Measurements from ENCODE around the gene FOXR1.
"Not testable (repeated sequence)": the region's sequence is repeated elsewhere in the genome, so short reads cannot be mapped to it uniquely, and the experiment has no call there.

Gene FOXR1

GRCh38 chr11:118980191-118980881 is 8.8 kb downstream of the FOXR1 start:
- no peak overlapping the region for H3K4me3 ChIP-seq (ENCODE audit: low read length)
- no peak for DNase-seq (ENCODE audit: low read depth)
- no peak for TF ChIP-seq CTCF (conservative IDR thresholded peaks at IDR 0.05; ENCODE audit: low read length)

- H3K4me3 ChIP-seq (ENCODE audit: low read length); DNase-seq (ENCODE audit: low read depth): not testable (repeated sequence)
Measured at GRCh38 chr11:118984337-118984736, 12.8 kb downstream of the FOXR1 start.

- no peak for TF ChIP-seq CTCF (conservative IDR thresholded peaks at IDR 0.05; ENCODE audit: low read length)
- DNase-seq (ENCODE audit: low read depth): no peak
- no peak overlapping the region for H3K4me3 ChIP-seq (ENCODE audit: low read length)
Measured at GRCh38 chr11:118984825-118985224, 13.3 kb downstream of the FOXR1 start.

- no peak overlapping the region for H3K4me3 ChIP-seq (ENCODE audit: low read length)
- no peak for DNase-seq (ENCODE audit: low read depth)
- TF ChIP-seq CTCF (conservative IDR thresholded peaks at IDR 0.05; ENCODE audit: low read length): no peak
Measured at GRCh38 chr11:118988280-118988679, 16.7 kb downstream of the FOXR1 start.

- DNase-seq (ENCODE audit: low read depth): not testable (repeated sequence)
Measured at GRCh38 chr11:118991486-118992038, 20.0 kb downstream of the FOXR1 start.

GRCh38 chr11:118996926-118997626 is 25.5 kb downstream of the FOXR1 start:
- TF ChIP-seq CTCF (conservative IDR thresholded peaks at IDR 0.05; ENCODE audit: low read length): peak; percentile 42; the same call in 1 of the 2 replicates
- H3K4me3 ChIP-seq (ENCODE audit: low read length): peak overlapping the region; percentile 68
- peak; percentile 25 for DNase-seq (ENCODE audit: low read depth)

More at GRCh38 chr11:118991486-118992038, 20.0 kb downstream of the FOXR1 start:
- H3K4me3 ChIP-seq (ENCODE audit: low read length): not testable (repeated sequence)

GRCh38 chr11:118997627-118998387 is 26.2 kb downstream of the FOXR1 start, which contains the start of gene CENATAC:
Gene CENATAC, plus strand, starts transcription at chr11:118998138. Its CDS starts 60 bp downstream, at chr11:118998198.
- peak; percentile 81 for DNase-seq (ENCODE audit: low read depth)
- H3K4me3 ChIP-seq (ENCODE audit: low read length): peak within 1 kb of the TSS; percentile 68
- TF ChIP-seq CTCF (conservative IDR thresholded peaks at IDR 0.05; ENCODE audit: low read length): no peak
